Fibroblast of skin of back (primary cell): ENCODE measurements around the gene GLS2.
"Not testable (repeated sequence)": the region's sequence is repeated elsewhere in the genome, so short reads cannot be mapped to it uniquely, and the experiment has no call there.

Source experiments
- DNase-seq: peaks from one replicate; pipeline ENCODE4 v3.0.0-alpha.2; 2013

The GLS2 gene

DNA sequence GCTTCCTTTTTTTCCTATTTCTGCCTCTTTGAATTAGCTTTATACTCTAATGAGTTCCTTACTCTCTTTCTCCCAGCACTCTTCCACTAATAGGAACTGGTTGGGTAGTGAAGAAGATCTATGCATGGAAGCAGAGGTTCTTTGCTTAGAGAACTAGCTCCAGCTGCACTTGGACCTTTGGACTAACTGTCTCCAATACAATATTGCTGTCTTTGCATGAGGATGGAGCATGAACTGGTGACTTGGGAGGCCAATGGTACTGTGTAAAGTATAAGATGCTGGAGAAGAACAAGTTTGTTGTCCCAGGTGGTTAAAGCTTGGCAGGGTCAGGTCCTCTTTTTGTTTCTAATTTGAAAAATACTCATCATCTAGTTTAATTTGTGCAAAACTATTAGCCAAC lies 2.4 kb upstream of the GLS2 start:
- DNase-seq: no peak

DNA sequence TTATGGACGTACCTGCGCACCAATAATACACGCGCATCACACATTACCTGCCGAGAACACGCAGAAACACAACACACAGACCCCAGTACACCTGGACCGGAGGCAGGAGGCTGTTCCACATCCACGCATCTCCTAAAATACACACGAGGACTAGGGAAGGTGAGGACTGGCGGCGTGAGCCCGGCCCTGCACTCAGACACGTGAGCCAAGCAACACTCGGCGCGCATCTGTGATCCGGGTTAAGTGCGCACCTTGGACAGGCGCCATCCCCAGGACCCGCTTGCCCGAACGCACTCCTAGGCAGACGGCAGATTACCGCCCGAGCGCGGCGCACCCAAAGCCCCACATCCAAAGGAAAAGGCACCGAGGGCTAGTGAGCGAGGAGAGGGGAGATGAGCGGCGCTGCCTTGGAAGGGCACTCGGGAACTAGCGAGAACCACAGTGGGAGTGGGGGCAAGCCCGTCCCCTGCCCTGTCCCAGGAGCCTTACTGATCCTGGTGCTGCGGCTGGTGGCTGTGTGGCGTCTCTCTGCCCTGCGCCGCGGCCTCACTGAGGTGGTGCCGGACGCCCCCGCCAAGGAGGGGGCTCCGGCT lies 417 bp downstream of the GLS2 start:
- no peak for DNase-seq

DNA sequence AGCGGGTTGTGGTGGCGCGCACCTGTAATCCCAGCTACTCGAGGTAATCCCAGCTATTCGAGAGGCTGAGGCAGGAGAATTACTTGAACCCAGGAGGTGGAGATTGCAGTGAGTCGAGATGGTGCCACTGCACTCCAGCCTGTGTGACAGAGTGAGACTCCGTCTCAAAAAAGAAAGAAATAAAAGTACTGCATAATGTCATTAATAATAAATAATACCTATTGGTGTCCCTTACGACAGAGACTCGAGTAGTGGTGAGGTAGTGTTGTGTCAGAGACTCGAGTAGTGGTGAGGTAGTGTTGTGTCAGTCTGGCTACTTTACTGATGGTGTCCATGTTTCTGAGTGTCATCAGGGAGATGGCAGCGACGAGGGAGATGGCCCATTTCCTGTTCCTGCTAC lies 1.3 kb downstream of the GLS2 start:
- DNase-seq: no peak

GRCh38 chr12:56484566-56484965 lies 3.4 kb downstream of the GLS2 start:
- DNase-seq: no peak

DNA sequence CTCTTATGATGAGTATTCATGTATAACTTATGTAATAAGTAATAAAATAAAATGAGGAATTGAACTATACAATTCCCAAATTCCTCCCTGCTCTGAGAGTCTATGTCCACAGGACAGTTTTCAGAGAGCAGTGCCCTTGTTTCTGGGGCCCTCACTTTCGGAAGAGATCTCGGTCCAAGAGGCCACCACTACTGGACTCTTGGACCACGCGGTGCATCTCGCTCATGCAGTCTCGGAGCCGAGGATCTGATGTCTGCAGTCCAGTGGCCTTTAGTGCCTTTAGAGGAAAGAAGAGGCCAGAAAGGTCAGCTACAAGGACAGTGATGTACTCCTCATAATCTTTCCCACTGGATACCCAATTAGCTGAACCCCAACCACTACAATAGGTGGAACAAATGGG lies 8.3 kb downstream of the GLS2 start:
- DNase-seq: no peak

DNA sequence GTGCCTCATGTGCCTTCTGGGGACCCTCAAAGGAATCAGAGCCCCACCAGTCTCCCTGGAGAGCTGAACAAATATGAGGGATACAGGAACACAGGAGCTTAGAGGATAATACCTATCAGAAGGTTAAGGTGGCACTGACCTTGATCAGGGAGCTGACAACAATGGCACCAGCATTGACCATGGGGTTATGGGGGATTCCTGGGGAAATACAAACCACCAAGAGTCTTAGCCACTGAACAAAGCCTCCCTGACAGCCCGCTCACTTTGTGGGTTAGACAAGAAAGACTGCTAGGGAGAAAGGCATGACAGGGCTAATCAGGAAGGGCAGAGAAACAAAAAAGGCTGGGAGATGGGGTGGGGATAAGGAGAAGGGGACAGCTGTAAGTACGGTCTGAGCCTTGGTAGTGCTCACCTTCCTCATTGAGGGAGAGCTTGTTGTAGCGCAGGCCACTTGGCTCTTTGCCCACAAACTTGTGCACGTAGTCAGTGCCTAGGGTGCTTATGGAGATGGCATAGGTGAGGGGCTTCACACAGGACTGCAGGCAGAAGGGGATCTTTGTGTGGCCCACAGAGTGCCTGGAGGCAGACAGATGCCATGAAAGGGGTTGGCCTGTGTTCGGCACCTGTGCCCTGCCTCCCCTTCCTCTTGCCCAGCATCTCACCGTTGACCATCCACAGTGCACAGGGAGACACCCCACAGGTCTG lies 10.3 kb downstream of the GLS2 start:
- DNase-seq: no peak

GRCh38 chr12:56476972-56477432 lies 11.0 kb downstream of the GLS2 start:
- no peak for DNase-seq

GRCh38 chr12:56476143-56476542 lies 11.8 kb downstream of the GLS2 start:
- no peak for DNase-seq

DNA sequence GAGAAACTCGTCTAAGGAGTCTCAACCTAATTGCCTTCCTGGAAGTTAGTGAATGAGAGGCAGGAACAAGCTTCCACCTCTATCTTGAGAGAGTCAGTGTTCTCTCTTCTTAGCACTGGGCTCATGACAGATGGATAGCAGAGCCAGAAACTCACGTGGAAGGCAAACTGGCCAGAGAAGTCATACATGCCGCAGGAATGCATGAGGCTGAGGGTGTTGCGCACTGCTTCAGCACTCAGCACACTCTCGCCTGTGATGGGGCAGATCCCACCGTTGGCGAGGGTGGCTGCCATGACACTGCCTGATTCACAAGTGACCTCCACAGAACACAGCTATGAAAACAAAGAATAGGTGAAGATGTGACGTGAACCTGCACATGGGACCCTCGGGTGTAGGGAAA lies 13.6 kb downstream of the GLS2 start:
- no peak for DNase-seq

GRCh38 chr12:56469007-56469930 lies 18.7 kb downstream of the GLS2 start:
- no peak for DNase-seq

GRCh38 chr12:56468216-56469006 lies 19.6 kb downstream of the GLS2 start, which contains the start of gene SPRYD4:
Gene SPRYD4 (plus strand): TSS chr12:56468578. CDS start chr12:56468592, 14 bp downstream.
- DNase-seq: peak; percentile 91

DNA sequence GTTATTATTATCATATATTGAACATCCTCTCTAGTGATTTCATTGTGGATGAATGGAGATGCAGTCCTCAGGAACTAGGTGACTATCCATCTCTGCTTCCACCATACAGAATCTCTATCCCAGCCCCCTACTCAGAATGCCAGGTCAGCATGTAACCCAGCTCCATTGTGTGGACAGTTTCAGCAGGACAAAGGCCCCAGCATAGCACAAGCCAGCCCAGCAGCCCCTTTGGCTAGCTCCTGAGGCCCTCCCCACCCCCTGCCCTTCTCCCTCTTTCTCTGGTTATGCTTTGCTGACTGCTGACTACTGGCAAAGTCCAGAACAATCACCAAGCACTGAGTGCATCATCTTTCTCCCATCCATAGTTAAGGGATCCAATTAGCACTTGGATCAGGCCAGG lies 25.4 kb downstream of the GLS2 start:
- no peak for DNase-seq

DNA sequence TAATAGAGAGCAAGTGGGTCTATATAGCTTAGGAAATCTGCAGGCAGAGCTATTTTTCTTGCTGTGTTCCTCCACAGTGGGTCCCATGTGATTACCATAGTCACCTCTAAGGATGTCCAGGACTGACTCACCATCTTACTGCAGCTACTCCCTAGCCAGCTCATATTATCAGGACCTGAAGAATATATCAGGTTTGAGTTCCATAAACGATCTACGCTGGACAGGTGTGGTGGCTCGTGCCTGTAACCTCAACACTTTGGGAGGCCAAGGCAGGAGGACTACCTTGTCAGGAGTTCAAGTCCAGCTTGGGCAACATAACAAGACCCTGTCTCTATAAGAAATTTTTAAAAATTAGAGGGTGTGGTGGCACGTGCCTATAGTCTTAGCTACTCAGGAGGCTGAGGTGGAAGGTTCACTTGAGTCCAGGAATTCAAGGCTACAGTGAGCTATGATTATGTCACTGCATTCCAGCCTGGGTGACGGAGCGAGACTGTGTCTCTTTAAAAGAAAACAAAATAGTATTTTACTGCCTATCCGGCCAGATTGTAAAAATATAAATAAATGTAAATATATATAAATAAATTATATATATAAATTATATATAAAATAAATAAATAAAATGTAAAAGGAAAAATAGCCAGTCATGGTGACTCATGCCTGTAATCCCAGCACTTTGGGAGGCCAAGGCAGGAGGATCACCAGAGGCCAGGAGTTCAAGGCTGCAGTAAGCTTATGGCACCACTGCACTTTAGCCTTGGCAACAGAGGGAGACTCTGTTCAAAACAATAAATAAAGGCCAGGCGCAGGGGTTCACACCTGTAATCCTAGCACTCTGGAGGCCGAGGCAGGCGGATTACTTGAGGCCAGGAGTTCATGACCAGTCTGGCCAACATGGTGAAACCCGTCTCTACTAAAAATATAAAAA lies 26.5 kb downstream of the GLS2 start:
- DNase-seq: peak; percentile 45

GRCh38 chr12:56457817-56458216 lies 30.1 kb downstream of the GLS2 start:
- DNase-seq: no peak

DNA sequence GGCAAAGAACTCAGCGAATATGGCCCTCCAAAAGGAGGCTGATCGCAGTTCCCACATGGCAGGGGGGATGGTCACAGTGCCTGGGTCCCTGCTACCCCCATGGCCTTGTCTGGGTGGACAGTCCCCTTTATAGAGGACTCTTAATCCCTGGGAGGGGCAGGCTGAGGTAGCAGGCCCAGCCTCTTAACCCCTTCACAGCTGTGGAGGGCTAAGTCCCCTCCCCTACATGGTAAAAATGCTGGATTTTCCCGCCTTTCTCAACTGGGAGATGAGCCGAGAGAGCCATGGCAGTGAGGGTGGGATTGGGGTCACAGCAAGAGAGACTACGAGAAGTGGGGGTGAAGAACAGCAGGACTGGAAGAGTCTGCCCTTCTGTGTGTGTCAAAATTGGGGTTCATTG lies 33.4 kb downstream of the GLS2 start, which contains the start of gene MIP:
MIP (minus strand) TSS at position 101 of the 400 bp plus-strand sequence; CDS start at position 57, 44 bp downstream.
- DNase-seq: no peak

GRCh38 chr12:56451147-56451546 lies 36.8 kb downstream of the GLS2 start:
- no peak for DNase-seq

GRCh38 chr12:56450241-56450640 lies 37.7 kb downstream of the GLS2 start:
- DNase-seq: no peak

- DNase-seq: no peak
Observed at GRCh38 chr12:56449622-56449984, 38.4 kb downstream of the GLS2 start.

- peak; percentile 90 for DNase-seq
Observed at GRCh38 chr12:56448860-56449621, 38.9 kb downstream of the GLS2 start, which contains the start of gene TIMELESS. Gene TIMELESS (minus strand): TSS chr12:56449426. CDS start chr12:56434170, 15,256 bp downstream.

DNA sequence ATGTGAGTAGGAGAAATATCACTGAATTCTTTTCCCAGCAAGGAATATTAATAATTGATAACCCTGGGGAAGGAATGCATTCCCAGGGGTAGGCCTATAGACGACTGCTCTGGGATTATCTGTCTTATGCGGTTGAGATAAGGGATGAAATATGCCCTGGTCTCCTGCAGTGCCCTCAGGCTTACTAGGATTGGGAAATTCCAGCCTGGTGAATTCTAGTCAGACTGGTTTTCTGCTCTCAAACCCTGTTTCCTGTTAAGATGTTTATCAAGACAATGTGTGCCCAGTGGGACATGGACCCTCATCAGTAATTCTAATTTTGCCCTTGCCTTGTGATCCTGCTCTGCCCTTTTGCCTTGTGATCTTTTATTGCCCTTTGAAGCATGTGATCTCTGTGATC lies 44.8 kb downstream of the GLS2 start:
- not testable (repeated sequence) for DNase-seq
